MCF 10A (cell line): ENCODE data around the gene ASAP3. TPM values are rescaled to one million over a fixed set of nuclear protein-coding genes. Genes with fewer than 3 reads are reported as not detected.
A peak's percentile ranks its signal among the peaks of the same experiment; 100 is the strongest.

ENCODE experiments used
- BruUV-seq: library from RNA; stranded (reverse); fragments of 400-500 nt; replicated peaks from 2 replicates; lab custom pipeline; 2021; lab: Mats Ljungman, UMichigan
- CTCF ChIA-PET: fragments of 300-600 bp; sonication (Branson Sonifier 250); formaldehyde crosslinking; extraction: SDS; loops from one replicate; lab custom pipeline; 2021; ENCODE audit warnings: antibody characterized with exemption, inconsistent platforms; lab: Yijun Ruan, JAX
- POLR2A ChIA-PET: fragments of 300-600, 350-650 bp; sonication (Branson Sonifier 250); formaldehyde crosslinking; extraction: SDS; loops from one replicate; lab custom pipeline; 2020; ENCODE audit warnings: antibody characterized with exemption, inconsistent platforms; lab: Yijun Ruan, JAX
- DNase-seq: peaks from one replicate; pipeline ENCODE4 v3.0.0-alpha.2; 2018; ENCODE audit not compliant: unreplicated experiment
- H3K27ac Mint-ChIP-seq: one replicate; pipeline ENCODE4 v1.8.0; 2022; ENCODE audit warnings: mild to moderate bottlenecking, low read depth, mixed read lengths; ENCODE audit not compliant: unreplicated experiment
- H3K27me3 Mint-ChIP-seq: one replicate; pipeline ENCODE4 v1.8.0; 2022; ENCODE audit warnings: mixed read lengths; ENCODE audit not compliant: insufficient read depth, unreplicated experiment
- H3K36me3 Mint-ChIP-seq: one replicate; pipeline ENCODE4 v1.8.0; 2022; ENCODE audit warnings: mild to moderate bottlenecking, moderate library complexity, mixed read lengths; ENCODE audit not compliant: insufficient read depth, unreplicated experiment
- H3K4me1 Mint-ChIP-seq: one replicate; pipeline ENCODE4 v1.8.0; 2022; ENCODE audit warnings: mixed read lengths; ENCODE audit not compliant: insufficient read depth, unreplicated experiment
- H3K4me3 Mint-ChIP-seq: one replicate; pipeline ENCODE4 v1.8.0; 2022; ENCODE audit warnings: mild to moderate bottlenecking, moderate library complexity, mixed read lengths; ENCODE audit not compliant: unreplicated experiment
- H3K9me3 Mint-ChIP-seq: one replicate; pipeline ENCODE4 v1.8.0; 2022; ENCODE audit warnings: mixed read lengths; ENCODE audit not compliant: unreplicated experiment
- CTCF ChIP-seq: fragments of 200-600 bp; IDR thresholded peaks from one replicate; pipeline ENCODE4 v1.8.0; 2022; ENCODE audit warnings: antibody characterized with exemption, mild to moderate bottlenecking; ENCODE audit not compliant: unreplicated experiment
- intact Hi-C: fragments of 100-400 bp; cut with micrococcal nuclease; formaldehyde crosslinking; loops from 2 replicates; pipeline ENCODE4 v1.14.1; 2022
- total RNA-seq: library from RNA; stranded (reverse); gene quantifications from 2 replicates; pipeline ENCODE4 v1.2.3, GENCODE V29; 2022

ASAP3 gene
- total RNA-seq, 1 experiment from 2014 or later, result 11.1 TPM

GRCh38 chr1:23492132-23492720, 8.2 kb upstream of the ASAP3 start:
- no peak overlapping the region for H3K27ac Mint-ChIP-seq
- intact Hi-C loops, result no loop called here
- ChIA-PET POLR2A (no interaction called here), CTCF (interaction anchor here (10.9 kb wide), 1 partner anchor 47 kb away, joined by 178 read pairs; no protein-coding TSS in a partner anchor)
- DNase-seq, result no peak
- H3K4me1 Mint-ChIP-seq, result no peaks in the 10 kb centered on the region
- H3K9me3 Mint-ChIP-seq, result no peaks in the 10 kb centered on the region
- no peaks in the 10 kb centered on the region for H3K36me3 Mint-ChIP-seq
- no peak overlapping the region for H3K4me3 Mint-ChIP-seq
- peaks cover 18% of the 10 kb centered on the region for H3K27me3 Mint-ChIP-seq
- TF ChIP-seq CTCF, result no peak
- BruUV-seq, result no TSS peak

- no peaks in the 10 kb centered on the region for H3K4me1 Mint-ChIP-seq
- peaks cover 18% of the 10 kb centered on the region for H3K27me3 Mint-ChIP-seq
- H3K36me3 Mint-ChIP-seq, result no peaks in the 10 kb centered on the region
- no peaks in the 10 kb centered on the region for H3K9me3 Mint-ChIP-seq
- intact Hi-C loops, result no loop called here
- BruUV-seq, result no TSS peak
- ChIA-PET CTCF (interaction anchor here (0.6 to 1.7 kb wide), 2 partner anchors 8 to 113 kb away, joined by 3 to 11 read pairs; no protein-coding TSS in a partner anchor), POLR2A (no interaction called here)
- DNase-seq, result no peak
- no peak overlapping the region for H3K27ac Mint-ChIP-seq
- H3K4me3 Mint-ChIP-seq, result no peak overlapping the region
- no peak for TF ChIP-seq CTCF
Observed at GRCh38 chr1:23489842-23490241, 5.9 kb upstream of the ASAP3 start.

- Mint-ChIP-seq H3K27ac (no peak overlapping the region), H3K9me3 (no peaks in the 10 kb centered on the region), H3K4me1 (peaks cover 14% of the 10 kb centered on the region), H3K36me3 (no peaks in the 10 kb centered on the region), H3K27me3 (no peaks in the 10 kb centered on the region), H3K4me3 (peak overlapping the region; percentile 76)
- TF ChIP-seq CTCF, result no peak
- intact Hi-C loops, result no loop called here
- BruUV-seq, result no TSS peak
- ChIA-PET CTCF (interaction anchor here (0.7 to 5.7 kb wide), 4 partner anchors 12 to 360 kb away, joined by 3 to 46 read pairs (median 3); no protein-coding TSS in a partner anchor), POLR2A (interaction anchor here (0.7 to 2.9 kb wide), 10 partner anchors 10 to 207 kb away, joined by 3 to 14 read pairs (median 4); partner anchors contain the start of gene RPL11)
- DNase-seq, result no peak
Observed at GRCh38 chr1:23485002-23485332, 988 bp upstream of the ASAP3 start.

GRCh38 chr1:23484253-23485001, 448 bp upstream of the ASAP3 start:
- DNase-seq, result peak; percentile 90
- Mint-ChIP-seq H3K9me3 (no peaks in the 10 kb centered on the region), H3K36me3 (no peaks in the 10 kb centered on the region), H3K4me1 (peaks cover 15% of the 10 kb centered on the region), H3K4me3 (peak overlapping the region; percentile 76), H3K27me3 (no peaks in the 10 kb centered on the region), H3K27ac (no peak overlapping the region)
- BruUV-seq, result no TSS peak
- ChIA-PET CTCF (interaction anchor here (0.7 to 5.7 kb wide), 5 partner anchors 12 to 359 kb away, joined by 3 to 46 read pairs (median 3); no protein-coding TSS in a partner anchor), POLR2A (interaction anchor here (0.5 to 2.9 kb wide), 15 partner anchors 9 to 413 kb away, joined by 3 to 14 read pairs (median 4); partner anchors contain the start of genes HNRNPR and RPL11)
- no peak for TF ChIP-seq CTCF
- intact Hi-C loops, result no loop called here
